Panc1 (cell line): ENCODE measurements around the gene ZFYVE21.

Experiments
- CTCF ChIP-seq: fragments of 450-650 bp; IDR thresholded peaks from 2 replicates; pipeline ENCODE4 v1.5.1; 2017; ENCODE audit warnings: mild to moderate bottlenecking
- POLR2AphosphoS5 ChIP-seq: IDR thresholded peaks from 2 replicates; pipeline ENCODE4 v1.6.1; 2012; ENCODE audit warnings: mild to moderate bottlenecking, low read depth, low read length, moderate library complexity
- REST ChIP-seq, 2 experiments: IDR thresholded peaks; 2 replicates each; pipeline ENCODE4 v1.6.1; 2011 to 2012; ENCODE audit warnings: low read depth in 2 of 2, control low read depth in 1 of 2, low read length in 1 of 2, mild to moderate bottlenecking in 1 of 2, moderate library complexity in 1 of 2; ENCODE audit not compliant: insufficient read depth in 1 of 2

GRCh38 chr14:103725739-103726395, 10.3 kb downstream of the ZFYVE21 start:
- TF ChIP-seq CTCF (no peak), REST (IDR thresholded peaks at IDR 0.05; ENCODE audit: insufficient read depth in 1 of 2, low read depth in 2 of 2, low read length in 1 of 2) (no peak), POLR2AphosphoS5 (no peak)
